Activated CD4-positive, alpha-beta T cell treated with anti-CD3 and anti-CD28 coated beads, Interleukin-2, Interleukin-6, amounts not matched to agents 100 ng/mL and 50 ng/mL, durations not matched to agents 16 hours and 8 hours (primary cell): ENCODE data around the gene APBB2.
"Not testable (repeated sequence)": the region's sequence is repeated elsewhere in the genome, so short reads cannot be mapped to it uniquely, and the experiment has no call there.

ENCODE experiments used
- DNase-seq: peaks from one replicate; pipeline ENCODE4 v3.0.0-alpha.2; 2020

The APBB2 gene

DNA sequence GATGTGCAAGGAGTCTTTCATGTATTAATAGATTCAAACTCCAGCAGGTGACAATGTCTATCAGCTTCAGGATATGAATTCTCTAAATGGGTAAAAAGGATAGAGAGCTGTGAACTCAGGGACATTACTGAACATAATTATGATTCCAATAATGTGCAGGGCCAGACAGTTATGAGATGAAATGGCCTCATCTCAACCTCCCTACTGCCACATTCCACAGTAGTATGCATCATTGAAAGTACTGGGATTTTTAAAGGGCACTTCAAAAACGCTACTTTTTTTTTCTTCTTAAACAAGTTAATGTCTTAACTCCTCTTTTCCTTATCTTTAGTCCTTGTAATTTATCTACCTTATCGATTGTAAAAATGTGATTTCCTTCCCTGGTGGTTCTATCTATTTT lies 202.0 kb downstream of the APBB2 start:
- no peak for DNase-seq

DNA sequence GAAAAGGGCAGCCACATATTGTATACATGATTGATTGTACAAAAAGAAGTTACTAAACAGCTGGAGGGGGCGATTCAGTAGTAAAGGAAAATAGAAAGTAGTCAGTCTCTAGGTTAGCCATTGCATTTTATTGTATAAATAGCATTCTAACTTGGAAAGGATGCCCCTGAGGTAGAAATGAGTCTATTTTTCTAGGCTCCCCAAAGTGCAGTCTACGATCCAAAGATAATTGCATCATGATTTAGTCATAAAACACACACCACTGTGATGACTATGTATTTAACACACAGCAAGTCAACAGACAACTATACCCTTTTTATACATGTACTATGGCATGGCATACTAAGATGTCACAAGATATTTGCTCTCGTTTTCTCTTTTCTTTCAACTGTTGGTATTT lies 204.9 kb downstream of the APBB2 start:
- no peak for DNase-seq

DNA sequence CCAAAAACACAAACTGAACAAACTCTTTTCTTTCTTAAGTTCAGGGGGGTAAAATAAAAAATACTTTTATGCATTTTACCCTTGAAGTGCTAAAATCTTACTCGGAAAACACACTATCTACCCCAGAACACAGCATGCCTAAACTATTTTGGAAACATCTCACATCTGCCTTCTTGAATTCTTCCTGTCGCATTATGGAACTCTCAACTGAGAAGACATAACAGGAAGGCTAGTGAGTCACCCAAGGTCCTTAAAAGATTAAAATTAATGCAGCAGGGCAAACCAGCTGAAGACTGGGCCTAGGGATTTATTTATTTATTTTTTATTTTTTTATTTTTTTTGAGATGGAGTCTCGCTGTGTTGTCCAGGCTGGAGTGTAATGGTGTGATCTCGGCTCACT lies 208.2 kb downstream of the APBB2 start:
- no peak for DNase-seq

DNA sequence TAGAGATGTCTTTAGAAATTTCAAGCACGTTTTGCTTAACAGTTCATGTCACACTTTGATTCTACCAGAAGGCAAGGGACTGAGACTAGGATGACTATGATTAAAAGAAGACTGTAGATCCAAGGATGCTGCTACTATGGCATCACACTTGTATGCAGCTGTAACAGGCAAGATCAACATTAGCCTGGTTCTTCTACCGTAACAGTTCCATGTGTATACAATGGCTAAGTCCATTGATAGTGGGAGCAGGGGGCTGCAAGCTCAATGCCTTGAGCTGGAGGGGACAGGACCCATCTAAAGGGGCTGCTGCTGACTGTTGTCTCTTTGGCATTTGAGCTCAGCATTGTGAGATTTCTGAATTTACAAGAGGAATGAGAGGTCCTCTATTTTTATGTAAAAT lies 212.0 kb downstream of the APBB2 start:
- DNase-seq: no peak

DNA sequence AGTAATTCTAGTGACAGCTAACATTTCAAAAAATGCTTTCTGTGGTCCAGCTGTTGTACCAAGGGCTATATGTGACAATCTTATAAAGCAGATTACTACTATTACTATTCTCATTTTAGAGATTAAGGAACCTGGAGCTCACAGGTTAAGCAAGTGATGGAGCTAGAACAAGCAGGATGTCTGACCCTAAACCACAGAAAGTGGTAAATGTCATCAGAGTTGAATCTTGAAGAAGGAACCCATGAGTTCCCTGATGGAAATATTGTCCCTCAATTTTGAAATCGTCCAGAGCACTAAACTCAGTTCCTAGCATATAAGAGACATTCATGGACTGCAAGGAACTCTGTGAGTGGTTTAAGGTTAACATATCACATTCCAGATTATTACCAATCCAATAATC lies 214.0 kb downstream of the APBB2 start:
- DNase-seq: no peak

DNA sequence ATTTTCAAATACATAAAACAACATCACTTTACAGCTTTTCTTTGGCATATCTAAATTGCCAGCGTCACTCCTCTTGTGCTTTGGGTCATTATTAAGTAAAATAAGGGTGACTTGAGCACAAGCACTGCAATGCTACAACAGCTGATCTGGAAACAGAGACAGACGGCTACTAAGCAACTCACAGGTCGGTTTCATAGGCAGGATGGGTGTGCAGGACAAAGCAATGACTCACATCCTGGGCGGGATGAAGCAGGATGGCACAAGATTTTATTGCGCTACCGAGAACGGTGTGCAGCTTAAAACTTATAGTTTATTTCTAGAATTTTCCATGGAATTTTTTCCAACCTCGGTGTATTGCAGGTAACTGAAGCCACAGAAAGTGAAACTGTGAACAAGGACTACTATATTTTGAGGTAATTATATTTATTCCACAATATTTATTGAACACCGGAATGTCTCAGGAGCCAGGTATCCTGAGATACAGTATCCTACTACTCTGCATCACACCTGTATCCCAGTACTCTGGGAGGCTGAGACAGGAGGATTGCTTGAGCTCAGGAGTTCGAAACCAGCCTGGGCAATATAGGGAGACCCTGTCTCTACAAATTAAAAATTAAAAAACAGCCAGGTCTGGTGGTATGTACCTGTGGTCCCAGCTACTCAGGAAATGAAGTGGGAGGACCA lies 215.5 kb downstream of the APBB2 start:
- DNase-seq: no peak

DNA sequence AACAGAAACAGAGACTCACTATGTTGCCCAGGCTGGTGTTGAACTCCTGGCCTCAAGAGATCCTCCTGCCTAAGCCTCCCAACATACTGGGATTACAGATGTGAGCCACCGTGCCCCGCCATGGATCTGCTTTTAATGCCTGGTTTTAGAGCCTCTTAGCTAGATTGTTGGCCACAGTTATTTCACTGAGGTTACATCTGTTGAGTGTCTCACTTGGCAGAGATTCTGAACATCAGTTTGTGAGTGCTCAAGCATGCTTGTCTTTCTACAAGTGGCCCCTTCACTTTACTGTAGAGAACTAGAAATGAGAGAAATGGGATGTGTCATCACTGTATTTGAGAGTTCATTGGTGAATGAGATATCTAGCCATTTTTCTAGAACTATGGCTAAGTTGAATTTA lies 218.5 kb downstream of the APBB2 start:
- DNase-seq: no peak

DNA sequence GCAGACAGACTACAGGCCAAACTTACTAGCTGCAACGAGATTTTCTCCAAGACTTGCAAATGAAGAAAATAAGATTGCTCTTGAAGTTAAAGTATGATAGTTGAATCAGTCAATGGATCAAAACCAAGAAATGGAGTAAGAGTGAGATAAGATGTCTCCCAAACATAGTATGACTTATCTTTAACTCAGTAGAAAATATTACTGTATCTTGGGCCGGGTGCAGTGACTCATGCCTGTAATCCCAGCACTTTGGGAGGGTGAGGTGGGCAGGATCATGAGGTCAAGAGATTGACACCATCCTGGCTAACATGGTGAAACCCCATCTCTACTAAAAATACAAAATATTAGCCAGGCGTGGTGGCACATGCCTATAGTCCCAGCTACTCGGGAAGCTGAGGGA lies 220.0 kb downstream of the APBB2 start:
- DNase-seq: not testable (repeated sequence)

DNA sequence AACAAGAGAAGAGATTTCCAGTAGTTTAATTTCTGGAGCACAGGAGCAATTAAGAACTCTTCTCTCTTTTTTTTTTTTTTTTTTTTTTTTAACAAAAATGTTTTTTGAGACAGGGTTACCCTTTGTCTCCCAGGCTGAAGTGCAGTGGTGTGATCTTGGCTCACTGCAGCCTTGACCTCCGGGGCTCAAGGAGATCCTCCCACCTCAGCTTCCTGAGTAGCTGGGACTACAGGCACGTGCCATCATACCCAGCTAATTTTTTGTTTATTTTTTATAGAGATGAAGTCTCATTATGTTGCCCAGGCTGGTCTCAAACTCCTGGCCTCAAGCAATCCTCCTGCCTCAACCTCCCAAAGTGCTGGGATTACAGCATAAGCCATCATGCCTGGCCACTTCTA lies 221.0 kb downstream of the APBB2 start:
- not testable (repeated sequence) for DNase-seq

DNA sequence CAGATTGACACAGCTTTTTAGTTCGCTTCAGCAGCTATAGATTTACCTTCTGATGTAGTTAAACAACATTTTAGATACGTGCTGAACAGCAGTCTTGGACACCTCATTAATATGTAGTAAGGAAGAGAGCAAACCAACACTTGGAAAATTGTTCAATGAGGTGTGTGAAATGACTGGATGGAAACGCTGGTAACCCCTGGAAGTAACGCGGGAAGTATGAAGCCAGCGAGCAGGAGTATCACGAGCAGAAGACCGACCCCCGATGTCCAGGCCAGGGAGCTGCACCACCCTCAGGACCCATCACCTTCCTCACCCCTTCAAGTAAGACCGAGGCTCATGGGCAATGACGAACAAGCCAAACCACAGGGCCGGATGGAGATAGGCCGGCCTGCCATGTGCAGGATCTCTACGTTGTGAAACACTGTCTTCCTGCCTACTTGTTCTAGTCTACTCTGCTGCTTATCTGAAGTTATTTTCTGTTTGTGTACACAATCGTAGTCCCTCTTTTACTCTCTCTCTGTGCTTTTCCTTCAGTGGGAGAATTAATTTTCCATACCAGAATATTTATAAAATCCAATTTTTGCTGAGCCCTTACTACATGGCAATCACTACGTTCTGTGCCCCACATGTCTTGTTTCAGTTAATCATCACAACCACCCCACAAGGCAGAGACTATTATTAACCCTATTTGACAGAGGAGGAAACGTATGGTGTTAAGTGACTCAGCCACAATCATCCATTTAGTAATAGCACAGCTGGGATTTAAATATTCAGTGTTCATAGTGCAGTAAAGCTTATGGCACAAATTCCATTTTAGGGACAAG lies 221.7 kb downstream of the APBB2 start:
- DNase-seq: peak; percentile 23

DNA sequence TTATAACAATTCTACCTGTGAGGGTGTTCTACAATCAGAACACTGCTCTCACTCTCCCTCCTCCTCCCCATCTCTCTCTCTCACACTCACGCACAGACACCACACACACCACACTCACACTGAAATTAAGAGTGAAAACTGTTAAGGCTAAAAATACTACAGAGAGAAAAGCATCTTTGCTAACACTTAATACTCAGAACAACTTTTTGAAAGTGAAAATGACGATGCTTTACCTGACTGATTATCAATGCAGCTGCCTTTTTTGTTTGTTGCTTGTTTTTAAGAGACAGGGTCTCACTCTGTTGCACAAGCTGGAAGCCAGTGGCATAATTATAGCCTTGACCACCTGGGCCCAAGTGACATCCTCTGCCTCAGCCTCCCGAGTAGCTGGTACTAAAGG lies 222.4 kb downstream of the APBB2 start:
- DNase-seq: no peak

DNA sequence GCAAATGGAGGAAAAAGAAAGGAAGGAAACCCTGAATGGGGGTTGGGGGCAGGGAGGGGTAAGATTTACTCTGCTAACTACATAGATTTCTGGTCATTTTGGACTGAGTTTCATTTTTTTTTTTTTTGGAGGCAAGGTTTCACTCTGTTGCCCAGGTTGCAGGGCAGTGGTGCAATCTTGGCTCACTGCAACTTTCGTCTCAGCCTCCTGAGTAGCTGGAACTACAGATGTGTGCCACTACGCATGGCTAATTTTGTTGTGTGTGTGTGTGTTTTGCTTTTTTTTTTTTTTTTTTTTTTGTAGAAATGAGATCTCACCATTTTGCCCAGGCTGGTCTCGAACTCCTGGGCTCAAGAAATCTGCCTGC lies 223.5 kb downstream of the APBB2 start:
- DNase-seq: no peak

DNA sequence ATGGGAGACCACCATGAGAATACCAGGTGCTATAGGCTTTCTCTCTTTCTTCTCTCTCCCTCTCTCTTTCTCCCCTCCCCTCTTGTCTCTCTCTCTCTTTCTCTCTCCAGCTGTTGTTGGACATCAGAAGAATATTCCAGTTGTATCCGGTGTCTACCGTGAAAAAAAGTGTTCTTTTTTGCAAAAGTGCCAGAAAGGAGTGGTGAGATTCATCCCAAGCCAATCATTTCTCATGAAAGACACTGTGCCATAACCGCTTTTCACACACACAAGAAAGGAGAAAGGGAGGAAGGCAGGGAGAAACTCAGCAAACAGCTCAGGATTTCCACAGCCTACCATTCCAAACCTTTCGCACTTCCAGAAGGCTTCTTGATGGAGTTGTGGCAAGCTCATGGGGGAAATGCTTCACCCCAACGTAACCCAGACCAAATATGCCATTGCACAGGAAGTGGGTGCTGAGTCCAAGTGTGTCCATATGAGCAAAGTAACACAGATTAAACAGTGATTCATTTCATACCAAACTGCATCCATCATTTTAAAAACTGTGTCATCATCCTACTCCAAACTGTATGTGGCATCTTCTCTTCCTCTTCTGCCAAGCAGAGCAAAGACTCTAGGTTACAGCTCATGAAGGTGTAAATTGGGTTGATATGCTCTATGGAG lies 224.0 kb downstream of the APBB2 start:
- DNase-seq: peak; percentile 15

DNA sequence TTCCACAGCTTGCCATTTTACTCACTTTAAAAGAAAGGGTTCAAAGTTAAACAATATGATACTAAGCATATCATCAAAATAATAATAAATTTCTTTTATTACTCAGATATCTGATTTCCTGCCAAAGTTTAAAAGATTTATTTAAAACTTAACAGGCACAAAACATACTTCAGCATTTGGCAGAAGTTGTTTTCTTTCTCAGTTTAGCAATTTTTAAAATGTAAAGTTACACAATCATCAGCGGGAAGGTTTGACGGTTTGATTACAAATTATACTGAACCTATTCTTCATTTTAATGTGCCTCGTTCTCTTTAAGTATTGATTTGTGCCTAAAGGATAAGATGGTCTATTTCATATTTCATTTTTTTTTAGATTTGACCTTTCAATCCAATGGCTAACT lies 227.2 kb downstream of the APBB2 start:
- DNase-seq: no peak

DNA sequence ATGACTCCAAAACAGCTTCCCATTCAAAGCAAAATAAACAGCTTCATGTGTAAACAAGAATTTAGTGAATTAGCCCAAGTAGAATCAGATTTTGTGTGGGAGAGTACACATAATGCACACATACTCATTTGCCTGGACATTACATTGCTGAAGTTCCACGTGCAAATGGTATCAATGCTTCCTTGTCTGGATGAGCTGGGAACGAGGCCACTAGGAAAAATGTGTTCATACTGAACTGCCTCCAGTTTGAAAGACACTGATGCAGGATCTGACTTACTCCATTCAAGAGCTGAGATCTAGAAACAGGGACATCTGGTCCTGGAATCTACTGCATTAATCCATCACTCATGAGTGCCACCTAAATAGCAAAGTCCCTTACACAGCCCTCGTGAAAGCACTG lies 228.0 kb downstream of the APBB2 start:
- DNase-seq: no peak

DNA sequence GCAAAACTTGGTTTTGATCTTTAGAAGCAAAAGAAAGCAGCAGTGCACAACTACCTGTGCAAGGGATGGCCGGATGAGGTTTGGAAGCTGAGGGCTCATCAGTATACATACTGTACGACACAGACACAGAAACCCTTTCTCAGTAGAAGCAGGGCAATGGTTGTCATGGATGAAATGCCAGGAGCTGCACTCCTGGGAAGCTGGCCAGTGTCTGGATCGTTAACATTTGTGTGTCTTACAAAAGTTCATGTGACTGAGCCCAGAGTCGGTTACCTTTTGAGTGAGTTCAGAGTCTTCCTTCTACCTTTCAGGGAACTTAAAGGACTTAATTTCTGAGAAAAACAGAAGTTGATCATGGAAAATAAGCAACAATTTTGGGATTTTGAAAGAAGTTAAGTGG lies 230.3 kb downstream of the APBB2 start:
- DNase-seq: no peak

DNA sequence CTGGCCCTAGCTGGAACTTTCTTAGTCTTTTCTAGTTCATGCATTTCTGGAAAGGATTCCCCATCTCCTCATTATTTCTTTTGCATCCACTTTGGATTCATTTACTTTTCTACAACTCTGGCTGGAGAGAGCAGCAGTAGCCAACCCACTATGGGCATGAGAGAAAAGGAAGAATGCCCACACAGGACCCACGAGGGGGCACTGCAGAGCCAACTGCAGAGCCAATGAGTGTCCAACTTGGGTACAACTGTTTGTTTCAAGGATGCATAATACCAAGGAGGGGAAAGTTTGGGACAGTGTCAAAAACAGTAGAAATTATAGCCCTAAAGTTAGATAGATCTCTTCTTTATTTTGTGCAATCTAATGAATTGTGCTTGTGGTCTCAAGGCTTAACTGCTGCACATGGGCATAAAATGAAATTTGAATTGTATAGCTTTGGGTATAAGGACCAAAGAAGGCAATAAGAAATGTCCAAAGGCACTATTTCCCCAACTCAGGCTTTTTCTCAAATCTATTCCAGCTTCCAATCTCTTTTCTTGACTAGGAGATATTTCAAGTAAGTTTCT lies 233.9 kb downstream of the APBB2 start:
- DNase-seq: no peak

DNA sequence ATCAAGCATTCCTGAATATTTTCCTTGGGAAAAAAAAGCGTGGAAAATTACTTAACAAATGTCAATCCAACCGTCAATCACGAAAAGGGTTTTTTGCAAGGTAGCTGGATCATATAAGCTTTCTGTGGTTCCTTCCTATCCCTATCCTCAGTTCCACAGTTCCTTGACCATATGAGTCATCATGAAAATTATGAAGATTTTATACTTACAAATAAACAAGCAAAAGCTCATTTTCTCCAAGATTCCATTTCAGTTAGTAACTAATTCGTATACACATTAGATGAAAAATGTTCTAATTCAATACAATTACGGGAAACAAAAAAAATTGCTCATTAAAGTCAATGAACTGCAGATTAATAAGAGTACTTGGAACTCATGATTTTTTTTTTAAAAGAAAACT lies 235.8 kb downstream of the APBB2 start:
- DNase-seq: no peak

DNA sequence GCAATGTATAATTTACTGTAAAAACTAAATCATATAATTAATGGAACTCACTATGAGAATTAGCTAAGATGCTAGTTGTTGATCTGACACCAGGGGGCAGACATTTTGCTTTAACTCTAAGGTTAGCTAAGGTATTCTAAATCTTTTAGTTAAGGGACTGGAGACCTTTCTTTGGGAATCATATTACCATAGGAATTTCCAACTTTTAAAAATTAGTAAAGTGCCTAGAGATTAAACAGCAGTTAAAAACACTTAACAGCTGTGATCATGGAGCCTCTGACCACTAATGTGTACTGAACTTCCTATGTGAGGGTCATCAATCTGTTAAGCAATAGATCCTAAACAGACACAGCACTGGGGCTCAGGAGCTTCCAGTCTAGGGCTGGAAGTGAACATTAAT lies 238.0 kb downstream of the APBB2 start:
- peak; percentile 43 for DNase-seq

DNA sequence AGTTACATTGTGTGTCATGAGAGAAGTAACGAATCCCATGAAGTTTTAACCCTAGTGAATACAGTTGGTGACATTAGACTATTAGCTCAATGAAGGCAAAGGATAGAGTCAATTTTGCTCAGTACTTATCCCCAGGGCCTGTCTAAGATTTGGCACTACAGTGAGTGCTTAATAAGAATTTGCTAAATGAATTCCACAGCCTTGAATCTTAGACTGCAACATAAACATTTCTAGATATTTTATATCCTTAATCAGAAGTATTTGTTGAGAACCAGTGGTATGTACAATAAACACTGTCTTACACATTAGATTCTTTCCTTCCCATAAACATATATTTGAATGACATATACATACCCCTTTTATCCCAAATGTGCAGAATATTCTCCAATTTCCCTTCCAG lies 241.6 kb downstream of the APBB2 start:
- no peak for DNase-seq

DNA sequence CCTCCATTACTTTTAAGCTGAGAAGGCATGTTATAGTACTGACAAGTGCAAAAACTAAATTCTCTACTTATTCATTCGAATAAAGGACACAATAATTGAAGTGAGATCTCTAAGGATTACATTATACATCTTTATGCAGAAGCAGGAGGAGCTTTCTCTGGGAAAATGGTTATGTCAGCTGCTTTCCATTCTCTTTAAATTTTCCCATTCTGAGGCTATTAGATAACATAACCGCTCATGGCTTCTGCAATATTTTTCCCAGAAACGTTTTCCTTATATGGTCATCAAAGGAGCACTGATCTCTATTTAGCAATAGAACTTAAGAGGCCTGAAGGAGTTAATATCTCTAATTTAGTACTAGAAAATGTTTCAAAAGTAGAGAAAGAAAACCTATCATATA lies 243.0 kb downstream of the APBB2 start:
- no peak for DNase-seq

DNA sequence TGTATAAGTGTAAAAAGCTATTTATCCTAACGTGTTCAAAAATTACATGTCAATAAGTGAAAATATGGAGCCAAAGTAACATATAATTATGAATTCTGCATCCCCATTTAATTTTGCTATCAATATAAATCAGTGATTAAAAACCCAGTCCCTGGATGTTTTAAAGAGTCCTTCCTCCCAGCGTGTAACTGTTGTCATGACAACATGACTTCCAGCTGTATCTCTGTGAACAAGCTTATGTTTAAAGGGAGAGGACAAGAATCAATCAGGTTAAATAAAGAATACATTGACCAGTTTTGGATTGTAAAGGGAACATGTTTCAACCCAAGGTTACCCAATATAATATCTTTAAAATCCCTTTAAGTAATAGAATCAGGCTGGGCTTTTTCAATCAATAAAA lies 244.8 kb downstream of the APBB2 start:
- no peak for DNase-seq

DNA sequence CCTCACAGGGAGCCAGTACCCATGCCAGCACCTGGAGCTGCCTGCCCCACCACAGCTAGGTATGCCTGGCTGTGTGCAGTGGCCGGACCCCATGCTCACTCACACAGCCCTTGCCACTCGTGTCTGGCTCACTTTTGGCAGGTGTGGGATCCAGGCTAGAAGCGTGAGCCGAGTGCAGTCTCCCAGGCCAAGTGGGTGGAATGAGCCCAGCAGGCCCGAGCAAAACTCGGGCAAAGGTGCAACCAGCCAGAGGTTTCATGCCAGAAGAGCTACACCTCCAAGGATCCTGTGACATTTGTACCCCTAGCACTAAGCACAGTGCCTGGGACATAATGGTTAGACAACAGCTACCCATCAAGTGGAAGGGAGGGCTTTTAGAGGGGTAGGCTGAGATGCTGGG lies 246.8 kb downstream of the APBB2 start:
- DNase-seq: no peak

DNA sequence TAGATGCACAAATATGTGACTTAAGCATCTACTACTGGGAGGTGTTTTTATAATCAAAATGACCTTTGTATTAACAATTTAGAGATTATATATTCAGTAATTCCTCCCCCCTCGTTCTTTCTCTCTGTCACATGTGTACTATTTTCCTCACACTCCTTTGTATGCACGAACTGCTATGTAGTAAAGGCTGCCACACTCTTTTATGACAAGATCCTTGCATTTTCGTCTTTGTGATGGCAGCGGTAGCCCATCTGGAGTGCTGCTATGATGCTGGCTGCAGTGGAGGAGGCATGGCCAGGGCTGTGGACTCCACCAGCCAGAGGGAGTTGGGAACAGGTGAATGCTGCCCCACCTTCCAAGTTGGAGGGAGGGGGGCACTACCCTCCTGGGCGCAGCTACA lies 248.3 kb downstream of the APBB2 start:
- no peak for DNase-seq
